ENCODE data around the gene SFTPD.

DNA sequence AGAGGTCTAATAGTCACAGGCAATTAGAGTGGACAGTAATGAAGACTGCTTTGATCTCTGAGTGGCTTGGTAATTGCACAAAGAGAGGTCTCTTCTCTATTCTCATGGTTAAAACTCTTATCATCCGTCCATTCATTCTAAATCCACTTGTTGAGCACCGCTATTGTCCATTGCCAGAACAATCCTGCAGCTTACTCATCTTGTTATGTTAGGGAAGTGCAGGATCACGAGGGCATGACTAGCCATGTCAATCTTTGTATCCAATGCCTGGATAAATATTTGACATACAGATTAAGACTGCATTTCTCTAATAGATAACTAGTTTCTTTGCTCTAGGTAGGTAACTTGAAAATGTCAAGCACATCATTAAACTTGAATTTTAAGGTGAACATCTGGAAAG is 14.9 kb downstream of the SFTPD start:
- TF ChIP-seq EP300 (IDR thresholded peaks at IDR 0.05) = no peak
- TF ChIP-seq, protein P1, sequence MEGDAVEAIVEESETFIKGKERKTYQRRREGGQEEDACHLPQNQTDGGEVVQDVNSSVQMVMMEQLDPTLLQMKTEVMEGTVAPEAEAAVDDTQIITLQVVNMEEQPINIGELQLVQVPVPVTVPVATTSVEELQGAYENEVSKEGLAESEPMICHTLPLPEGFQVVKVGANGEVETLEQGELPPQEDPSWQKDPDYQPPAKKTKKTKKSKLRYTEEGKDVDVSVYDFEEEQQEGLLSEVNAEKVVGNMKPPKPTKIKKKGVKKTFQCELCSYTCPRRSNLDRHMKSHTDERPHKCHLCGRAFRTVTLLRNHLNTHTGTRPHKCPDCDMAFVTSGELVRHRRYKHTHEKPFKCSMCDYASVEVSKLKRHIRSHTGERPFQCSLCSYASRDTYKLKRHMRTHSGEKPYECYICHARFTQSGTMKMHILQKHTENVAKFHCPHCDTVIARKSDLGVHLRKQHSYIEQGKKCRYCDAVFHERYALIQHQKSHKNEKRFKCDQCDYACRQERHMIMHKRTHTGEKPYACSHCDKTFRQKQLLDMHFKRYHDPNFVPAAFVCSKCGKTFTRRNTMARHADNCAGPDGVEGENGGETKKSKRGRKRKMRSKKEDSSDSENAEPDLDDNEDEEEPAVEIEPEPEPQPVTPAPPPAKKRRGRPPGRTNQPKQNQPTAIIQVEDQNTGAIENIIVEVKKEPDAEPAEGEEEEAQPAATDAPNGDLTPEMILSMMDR (IDR thresholded peaks at IDR 0.05) = no peak
- no peak for TF ChIP-seq POLR2A (IDR thresholded peaks at IDR 0.05)
